22Rv1 (cell line): ENCODE measurements around the gene ATP6V1G3.
"Not testable (repeated sequence)": the region's sequence is repeated elsewhere in the genome, so short reads cannot be mapped to it uniquely, and the experiment has no call there.

ENCODE experiments used
- H3K27ac ChIP-seq: fragments of 450-650 bp; 2 replicates; pipeline ENCODE4 v1.5.1; 2017
- CTCF ChIP-seq: fragments of 450-650 bp; IDR thresholded peaks from 2 replicates; pipeline ENCODE4 v1.5.1; 2017; ENCODE audit warnings: mild to moderate bottlenecking
- ZFX ChIP-seq: fragments of 450-650 bp; IDR thresholded peaks from 2 replicates; pipeline ENCODE4 v1.6.1; 2017; ENCODE audit warnings: antibody characterized with exemption, borderline replicate concordance

Gene ATP6V1G3

GRCh38 chr1:198531891-198532290, 8.6 kb downstream of the ATP6V1G3 start:
- no peak overlapping the region for H3K27ac ChIP-seq
- TF ChIP-seq CTCF (no peak), ZFX (no peak)

- no peak for TF ChIP-seq ZFX
- no peak for TF ChIP-seq CTCF
- H3K27ac ChIP-seq = no peak overlapping the region
Observed at GRCh38 chr1:198530953-198531352, 9.5 kb downstream of the ATP6V1G3 start.

GRCh38 chr1:198529414-198529813, 11.1 kb downstream of the ATP6V1G3 start:
- no peak for TF ChIP-seq CTCF
- TF ChIP-seq ZFX = no peak
- no peak overlapping the region for H3K27ac ChIP-seq

- H3K27ac ChIP-seq = no peak overlapping the region
- TF ChIP-seq CTCF = no peak
- TF ChIP-seq ZFX = no peak
Observed at GRCh38 chr1:198528364-198528763, 12.1 kb downstream of the ATP6V1G3 start.

GRCh38 chr1:198524556-198524955, 15.9 kb downstream of the ATP6V1G3 start:
- no peak overlapping the region for H3K27ac ChIP-seq

GRCh38 chr1:198524127-198524526, 16.4 kb downstream of the ATP6V1G3 start:
- not testable (repeated sequence) for H3K27ac ChIP-seq

More at GRCh38 chr1:198524556-198524955, 15.9 kb downstream of the ATP6V1G3 start:
- TF ChIP-seq CTCF (no peak), ZFX (no peak)

GRCh38 chr1:198523182-198523950, 17.1 kb downstream of the ATP6V1G3 start:
- no peak for TF ChIP-seq ZFX
- TF ChIP-seq CTCF = no peak
- H3K27ac ChIP-seq = no peak overlapping the region
